PC-9 (cell line): Measurements from ENCODE around the gene MRPL48. TPM values are rescaled to one million over a fixed set of nuclear protein-coding genes. Genes with fewer than 3 reads are reported as not detected.

Source experiments
- BruUV-seq: library from RNA; stranded (reverse); fragments of 400-500 nt; replicated peaks from 2 replicates; lab custom pipeline; 2021; lab: Mats Ljungman, UMichigan
- CTCF ChIA-PET: fragments of 300-600 bp; sonication (Branson Sonifier 250); formaldehyde crosslinking; loops from one replicate; lab custom pipeline; 2022; ENCODE audit warnings: antibody characterized with exemption; lab: Charles Lee
- POLR2A ChIA-PET: fragments of 300-600 bp; sonication (Branson Sonifier 250); formaldehyde crosslinking; loops from one replicate; lab custom pipeline; 2022; ENCODE audit warnings: antibody characterized with exemption; ENCODE audit not compliant: unreplicated experiment; lab: Charles Lee
- DNase-seq, 2 experiments: peaks; one replicate each; pipeline versions ENCODE4 v3.0.0 to v3.0.0-alpha.2; 2015 to 2022; ENCODE audit warnings: mixed read lengths in 1 of 2
- H2AFZ ChIP-seq: fragments of 200-600 bp; sonication (generic); 2 replicates; pipeline ENCODE4 v1.8.1; 2017; ENCODE audit warnings: antibody characterized with exemption
- H3F3A ChIP-seq: fragments of 200-600 bp; sonication (generic); 2 replicates; pipeline ENCODE4 v1.8.1; 2017; ENCODE audit warnings: antibody characterized with exemption, mild to moderate bottlenecking, low read depth; ENCODE audit not compliant: insufficient read depth
- H3K27ac ChIP-seq: fragments of 200-600 bp; sonication (generic); 2 replicates; pipeline ENCODE4 v1.6.1; 2016; ENCODE audit warnings: mixed run types
- H3K27me3 ChIP-seq: fragments of 200-600 bp; sonication (generic); 2 replicates; pipeline ENCODE4 v1.6.1; 2016; ENCODE audit warnings: low read depth, mixed run types; ENCODE audit not compliant: insufficient read depth
- H3K36me3 ChIP-seq: fragments of 200-600 bp; sonication (generic); 2 replicates; pipeline ENCODE4 v1.6.1; 2016; ENCODE audit warnings: low read depth, mixed run types
- H3K4me1 ChIP-seq: fragments of 200-600 bp; sonication (generic); replicated peaks from 2 replicates; pipeline ENCODE4 v1.6.1; 2016; ENCODE audit warnings: mixed run types; ENCODE audit not compliant: insufficient read depth
- H3K4me2 ChIP-seq: fragments of 200-600 bp; sonication (generic); 2 replicates; pipeline ENCODE4 v1.6.1; 2017; ENCODE audit warnings: mixed run types
- H3K4me3 ChIP-seq: fragments of 200-600 bp; sonication (generic); 2 replicates; pipeline ENCODE4 v1.6.1; 2016; ENCODE audit warnings: mixed run types
- H3K79me2 ChIP-seq: fragments of 200-600 bp; sonication (generic); 2 replicates; pipeline ENCODE4 v1.6.1; 2017; ENCODE audit warnings: low read depth, mixed run types
- H3K9me2 ChIP-seq: fragments of 200-600 bp; sonication (generic); 2 replicates; pipeline ENCODE4 v1.8.1; 2017; ENCODE audit warnings: mild to moderate bottlenecking; ENCODE audit not compliant: insufficient read depth
- H3K9me3 ChIP-seq: fragments of 200-600 bp; sonication (generic); 2 replicates; pipeline ENCODE4 v1.8.1; 2016; ENCODE audit warnings: low read depth; ENCODE audit not compliant: insufficient read depth
- H4K20me1 ChIP-seq: fragments of 200-600 bp; sonication (generic); 2 replicates; pipeline ENCODE4 v1.8.1; 2017; ENCODE audit not compliant: insufficient read depth
- CTCF ChIP-seq: fragments of 200-600 bp; sonication (generic); conservative IDR thresholded peaks from 2 replicates; pipeline ENCODE4 v1.6.1; 2017; ENCODE audit warnings: mixed run types, antibody characterized with exemption, mild to moderate bottlenecking, moderate library complexity
- EZH2 ChIP-seq: fragments of 200-600 bp; sonication (generic); IDR thresholded peaks from 2 replicates; pipeline ENCODE4 v1.8.0; 2017; ENCODE audit warnings: antibody characterized with exemption, low read depth
- intact Hi-C: fragments of 100-400 bp; cut with micrococcal nuclease; formaldehyde crosslinking; loops from one replicate; pipeline ENCODE4 v1.10.0; 2022; ENCODE audit not compliant: unreplicated experiment
- total RNA-seq: library from RNA; stranded (reverse); gene quantifications from 2 replicates; pipeline ENCODE4 v1.2.3, GENCODE V29; 2021

Gene MRPL48
- total RNA-seq, 1 experiment from 2014 or later, result 64.5 TPM

- H3K27ac ChIP-seq, result no peak overlapping the region
- no TSS peak for BruUV-seq
- no peaks in the 10 kb centered on the region for H3K9me3 ChIP-seq
- peaks cover 35% of the 10 kb centered on the region for H4K20me1 ChIP-seq
- ChIA-PET POLR2A (interaction anchor here (0.5 to 0.7 kb wide), 2 partner anchors 18 to 322 kb away, joined by 9 to 19 read pairs; no protein-coding TSS in a partner anchor), CTCF (interaction anchor here (0.6 kb wide), 1 partner anchor 39 kb away, joined by 5 read pairs; no protein-coding TSS in a partner anchor)
- H3K4me2 ChIP-seq, result peak overlapping the region; percentile 77
- H3K79me2 ChIP-seq, result peaks cover 57% of the 10 kb centered on the region
- H3K36me3 ChIP-seq, result no peaks in the 10 kb centered on the region; the same call in 1 of the 2 replicates
- peak overlapping the region; percentile 94 for H2AFZ ChIP-seq
- peak overlapping the region; percentile 96 for H3K4me3 ChIP-seq
- peaks cover 24% of the 10 kb centered on the region for H3K4me1 ChIP-seq
- no peak for DNase-seq
- H3K27me3 ChIP-seq, result no peaks in the 10 kb centered on the region
- TF ChIP-seq CTCF (peak; percentile 27; the same call in 1 of the 2 replicates), EZH2 (no peak)
- H3F3A ChIP-seq, result peaks cover 14% of the 10 kb centered on the region; the same call in 1 of the 2 replicates
- intact Hi-C loops, result no loop called here
- H3K9me2 ChIP-seq, result no peaks in the 10 kb centered on the region
Measured at GRCh38 chr11:73759610-73760134, 28.0 kb upstream of the MRPL48 start.

- CTCF ChIA-PET, result interaction anchor here (0.6 kb wide), 1 partner anchor 38 kb away, joined by 5 read pairs; no protein-coding TSS in a partner anchor
- H3K79me2 ChIP-seq, result peaks cover 54% of the 10 kb centered on the region
- H3K27ac ChIP-seq, result peak overlapping the region; percentile 58
- H2AFZ ChIP-seq, result peak overlapping the region; percentile 94
- no peaks in the 10 kb centered on the region for H3K9me2 ChIP-seq
- TF ChIP-seq EZH2, result no peak
- no peak for TF ChIP-seq CTCF
- H3K4me3 ChIP-seq, result peak overlapping the region; percentile 96
- peaks cover 24% of the 10 kb centered on the region for H3K4me1 ChIP-seq
- no peaks in the 10 kb centered on the region; the same call in 1 of the 2 replicates for H3K36me3 ChIP-seq
- H3K4me2 ChIP-seq, result peak overlapping the region; percentile 77
- peaks cover 34% of the 10 kb centered on the region for H4K20me1 ChIP-seq
- H3K27me3 ChIP-seq, result no peaks in the 10 kb centered on the region
- BruUV-seq, result TSS peak; percentile 35
- peak in 1 of 2 experiments; percentile 25 for DNase-seq
- intact Hi-C loops, result no loop called here
- H3K9me3 ChIP-seq, result no peaks in the 10 kb centered on the region
- H3F3A ChIP-seq, result peaks cover 14% of the 10 kb centered on the region; the same call in 1 of the 2 replicates
- POLR2A ChIA-PET, result interaction anchor here (0.5 to 1.7 kb wide), 3 partner anchors 18 to 323 kb away, joined by 9 to 19 read pairs (median 15); no protein-coding TSS in a partner anchor
Measured at GRCh38 chr11:73760135-73760678, 27.5 kb upstream of the MRPL48 start.

- peaks cover 14% of the 10 kb centered on the region; the same call in 1 of the 2 replicates for H3F3A ChIP-seq
- TF ChIP-seq CTCF, result peak; percentile 35; the same call in 1 of the 2 replicates
- no peak for TF ChIP-seq EZH2
- H3K4me2 ChIP-seq, result peak within 1 kb of the TSS; percentile 77
- no peaks in the 10 kb centered on the region for H3K9me3 ChIP-seq
- no TSS peak for BruUV-seq
- H3K79me2 ChIP-seq, result peaks cover 47% of the 10 kb centered on the region
- intact Hi-C loops, result loop anchor here (1.0 kb wide), 1 partner anchor 18 kb away; no protein-coding TSS in a partner anchor
- CTCF ChIA-PET, result interaction anchor here (0.6 kb wide), 1 partner anchor 26 kb away, joined by 3 read pairs; no protein-coding TSS in a partner anchor
- H3K4me3 ChIP-seq, result peak within 1 kb of the TSS; percentile 96
- H3K27me3 ChIP-seq, result no peaks in the 10 kb centered on the region
- POLR2A ChIA-PET, result interaction anchor here (0.5 to 1.7 kb wide), 10 partner anchors 18 to 635 kb away, joined by 3 to 15 read pairs (median 4); partner anchors contain the start of gene MRPL48
- H4K20me1 ChIP-seq, result peaks cover 29% of the 10 kb centered on the region
- DNase-seq, result peak; percentile 98 to 100
- peak within 1 kb of the TSS; percentile 58 for H3K27ac ChIP-seq
- no peaks in the 10 kb centered on the region; the same call in 1 of the 2 replicates for H3K36me3 ChIP-seq
- H3K4me1 ChIP-seq, result peaks cover 24% of the 10 kb centered on the region
- H3K9me2 ChIP-seq, result no peaks in the 10 kb centered on the region
- H2AFZ ChIP-seq, result peak within 1 kb of the TSS; percentile 94
Measured at GRCh38 chr11:73760679-73761402, 26.8 kb upstream of the MRPL48 start, which contains the start of gene RAB6A. RAB6A (minus strand) TSS chr11:73761074; CDS start chr11:73760635, 439 bp downstream.
